ENCODE results near the gene DPP10.
"Not testable (repeated sequence)": the region's sequence is repeated elsewhere in the genome, so short reads cannot be mapped to it uniquely, and the experiment has no call there.

The DPP10 gene

DNA sequence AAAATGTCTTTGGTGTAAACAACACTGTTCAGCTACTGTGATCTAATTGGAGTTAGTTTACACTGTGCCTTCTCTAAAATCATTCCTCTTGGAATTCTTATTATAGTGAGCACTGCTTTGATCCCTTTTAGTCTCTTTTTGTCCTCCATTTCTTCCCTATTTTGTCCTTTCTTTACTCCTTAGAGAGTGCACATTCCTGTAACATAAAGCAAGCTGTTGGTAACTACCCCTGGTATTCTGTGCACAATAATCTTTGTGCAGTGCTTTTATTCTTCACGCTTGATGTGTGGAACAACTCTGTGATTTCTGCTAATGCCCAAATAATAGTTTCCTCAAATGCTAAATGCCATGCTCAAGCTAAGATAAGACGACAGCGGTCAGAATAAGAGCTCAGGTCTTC lies 401.5 kb downstream of the DPP10 start:
- DNase-seq, result no peak

DNA sequence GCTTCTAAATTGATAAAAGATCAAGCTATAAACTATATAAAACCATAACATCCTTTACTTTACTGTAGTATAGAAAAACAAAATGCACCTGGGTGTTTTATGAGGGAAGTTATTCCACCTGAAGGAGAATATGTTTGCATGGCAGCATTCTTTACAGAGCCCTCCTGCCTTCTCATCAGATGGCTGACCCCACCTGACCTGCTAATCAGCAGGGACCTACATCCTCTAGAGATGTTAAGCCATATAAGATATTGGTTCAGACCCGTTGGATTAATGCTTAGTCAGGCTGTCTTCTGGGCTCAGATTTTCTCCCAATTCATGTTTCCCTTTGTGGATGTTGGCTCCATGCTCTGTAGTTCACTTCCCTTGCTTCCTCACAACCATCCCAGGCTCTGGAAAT lies 414.8 kb downstream of the DPP10 start:
- DNase-seq, result no peak

DNA sequence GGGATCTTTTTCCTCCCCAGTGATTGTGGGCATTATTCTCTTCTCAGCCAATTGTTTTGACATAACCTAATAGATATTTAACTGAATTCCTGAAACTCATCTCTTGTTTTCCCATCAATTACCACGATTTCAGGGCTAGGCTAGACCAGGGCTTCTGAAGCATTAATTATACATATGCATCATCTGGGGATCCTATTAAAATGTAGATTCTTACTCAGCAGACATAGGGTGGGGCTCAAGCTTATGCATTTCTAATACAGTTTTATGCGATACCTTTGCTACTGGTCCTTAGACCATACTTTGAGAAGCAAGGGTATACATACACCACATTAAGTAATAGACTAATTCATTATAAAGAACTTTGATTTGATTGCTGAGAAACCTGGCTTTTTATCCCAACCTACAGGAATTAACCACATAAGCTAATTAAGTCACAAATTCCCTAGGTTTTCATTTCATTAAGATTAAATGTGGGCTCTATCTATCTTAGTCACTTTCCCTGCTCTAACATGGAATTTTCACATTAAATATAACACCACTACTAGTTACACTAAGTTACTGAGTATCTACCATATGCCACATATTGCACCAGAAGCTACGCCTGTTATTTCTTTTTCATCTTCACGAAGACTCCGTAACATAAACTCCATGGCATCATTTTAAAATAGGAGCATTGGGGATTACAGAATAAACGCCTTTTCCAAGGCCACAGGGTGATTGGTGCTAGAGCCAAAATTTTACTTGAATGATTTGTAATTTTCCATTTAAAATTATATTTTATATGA lies 417.5 kb downstream of the DPP10 start:
- no peak for DNase-seq

DNA sequence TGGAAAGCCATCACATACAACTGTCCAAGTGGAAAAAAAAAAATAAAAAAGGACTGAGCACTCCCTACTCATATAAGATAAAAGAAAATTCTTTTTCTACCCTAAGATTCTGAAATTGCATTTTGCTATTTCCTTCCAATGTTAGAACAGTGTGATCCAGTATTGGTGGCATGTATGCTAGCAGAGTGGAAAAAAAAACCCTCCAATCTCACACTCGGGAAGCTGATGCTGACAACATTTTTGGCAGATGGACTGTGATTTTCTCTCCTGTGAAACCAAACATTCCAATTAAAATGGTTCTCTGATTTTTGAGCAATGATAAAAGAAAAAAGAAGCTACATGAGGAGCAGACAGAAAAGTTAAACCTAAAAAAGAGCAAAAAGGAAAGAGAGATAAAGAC lies 419.8 kb downstream of the DPP10 start:
- DNase-seq, result no peak

DNA sequence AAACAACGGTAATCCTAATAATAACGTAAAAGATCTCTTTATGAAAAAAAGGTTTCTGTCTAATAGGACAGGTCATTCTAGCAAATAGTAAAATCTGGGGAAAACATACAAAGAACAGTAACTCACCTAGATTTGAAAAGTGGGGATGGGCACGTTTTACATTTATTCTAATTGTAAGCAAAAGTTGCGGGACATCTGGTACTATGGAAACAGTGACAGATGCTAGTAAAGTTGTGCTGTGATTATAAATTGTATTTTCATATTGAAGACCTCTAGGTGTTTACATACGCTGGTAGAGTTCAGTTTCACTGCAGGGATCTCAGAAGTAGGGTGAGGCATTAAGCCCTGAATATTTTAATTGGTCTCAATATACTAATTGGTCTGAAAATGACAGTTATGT lies 422.5 kb downstream of the DPP10 start:
- no peak for DNase-seq

DNA sequence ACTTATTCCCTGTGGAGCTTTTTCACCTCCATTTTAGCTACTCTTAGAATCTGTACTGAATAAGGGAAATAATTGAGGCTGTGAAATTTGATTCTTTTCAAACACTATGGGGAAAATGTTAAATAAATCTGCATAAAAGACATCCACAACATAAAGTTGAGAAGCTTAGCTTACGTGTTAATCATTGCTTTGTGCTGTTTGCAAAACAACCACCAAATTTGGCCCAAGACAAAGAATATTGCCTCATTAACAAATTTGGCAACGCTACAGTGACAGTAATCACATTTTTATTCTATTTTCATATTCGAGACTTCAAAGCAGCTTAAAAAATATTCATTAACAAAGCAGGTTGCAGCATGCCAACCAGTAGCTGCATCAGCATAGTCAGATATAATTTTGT lies 437.6 kb downstream of the DPP10 start:
- no peak for DNase-seq

DNA sequence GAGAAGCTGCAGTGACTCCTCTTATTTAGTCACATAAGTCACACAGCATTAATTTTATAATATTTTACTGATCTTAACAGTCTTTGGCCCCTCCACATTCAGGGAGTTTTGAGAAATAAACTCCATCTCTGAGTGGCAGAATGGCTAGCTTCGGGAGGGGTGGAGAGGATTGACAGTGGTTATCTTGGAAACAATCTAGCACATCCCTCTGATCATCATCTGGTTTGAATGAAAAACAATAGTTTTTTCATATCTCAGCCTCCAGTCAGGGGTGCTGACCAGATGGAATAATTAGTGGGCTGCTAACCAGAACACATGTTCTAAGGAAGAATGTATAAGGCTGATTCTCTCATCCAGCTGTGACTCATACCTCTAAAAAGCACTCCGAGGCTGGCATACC lies 477.5 kb downstream of the DPP10 start:
- DNase-seq, result no peak

DNA sequence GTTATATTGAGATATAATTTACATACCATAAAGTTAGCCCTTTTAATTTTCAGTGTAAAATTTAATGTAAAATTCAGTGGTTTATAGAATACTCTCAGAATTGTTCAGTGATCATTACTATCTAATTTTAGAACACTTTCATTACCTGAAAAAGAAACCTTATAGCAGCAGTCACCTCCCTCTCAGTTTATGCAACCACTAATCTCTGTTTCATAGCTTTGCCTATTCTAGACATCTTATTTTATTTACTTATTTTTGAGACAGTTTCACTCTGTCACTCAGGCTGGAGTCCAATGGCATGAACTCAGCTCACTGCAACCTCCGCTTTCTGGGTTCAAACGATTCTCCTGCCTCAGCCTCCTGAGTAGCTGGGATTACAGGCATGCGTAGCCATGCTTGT lies 479.6 kb downstream of the DPP10 start:
- no peak for DNase-seq

DNA sequence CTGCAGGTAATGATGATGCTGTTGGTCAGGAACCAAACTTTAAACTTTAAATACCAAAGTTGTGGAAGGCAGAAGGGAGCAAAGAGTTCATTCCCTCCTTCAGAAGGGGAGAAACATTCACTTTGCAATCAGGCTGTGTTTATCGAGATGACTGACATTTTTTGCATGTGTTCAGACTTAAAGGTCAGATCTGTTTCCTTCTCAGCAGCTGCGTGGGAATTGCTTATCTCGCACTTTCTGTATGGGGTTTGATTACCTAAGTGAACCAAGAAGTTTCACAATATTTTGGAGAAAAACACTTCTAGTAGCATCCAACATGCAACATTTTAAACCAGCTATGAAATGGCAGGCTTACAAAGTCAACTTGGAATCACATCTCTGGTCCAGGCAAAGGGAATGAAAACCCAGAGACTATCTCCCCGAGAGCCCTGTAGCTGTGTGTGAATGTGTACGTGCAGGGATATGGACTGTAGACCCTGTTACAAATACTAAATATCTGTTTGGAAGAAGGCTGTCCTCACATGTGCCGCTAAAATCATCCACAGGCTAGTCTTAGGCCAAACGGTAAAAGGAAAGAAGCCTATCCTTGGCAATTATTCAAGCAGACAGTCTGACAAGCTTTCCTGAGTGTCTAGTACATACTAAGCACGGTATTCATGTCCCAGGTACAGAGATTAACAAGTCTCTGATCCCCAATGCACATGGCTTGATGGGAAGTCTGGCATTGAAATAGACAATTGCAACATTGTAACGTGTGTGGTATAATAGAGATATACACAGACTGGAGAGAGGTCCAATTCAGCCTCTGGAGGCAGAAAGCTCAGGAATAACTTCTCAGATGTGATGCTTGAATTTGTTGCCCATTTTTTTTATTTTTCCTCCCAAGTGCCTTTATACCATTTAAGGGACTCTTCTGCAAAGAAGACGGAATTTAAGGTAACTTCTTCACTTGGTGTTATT lies 483.1 kb downstream of the DPP10 start:
- no peak for DNase-seq

DNA sequence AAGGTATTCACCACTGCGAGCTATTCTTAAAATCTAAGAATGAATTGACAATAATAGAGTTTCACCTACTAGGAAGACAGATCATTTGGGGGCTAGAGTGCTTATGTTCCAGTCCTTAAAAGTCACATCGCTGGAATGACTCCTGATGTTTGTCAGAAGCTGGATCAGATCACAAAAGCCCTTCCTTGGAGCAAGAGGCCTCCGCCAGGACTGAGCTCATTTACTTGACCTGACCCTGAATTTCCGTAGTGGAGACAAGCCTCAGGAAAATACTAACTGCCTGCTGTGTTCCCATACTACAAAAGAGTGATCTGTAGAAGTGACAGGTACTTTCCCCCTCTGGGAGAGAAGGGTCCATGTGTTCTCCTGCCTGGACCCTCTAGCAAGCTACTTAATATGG lies 483.9 kb downstream of the DPP10 start:
- no peak for DNase-seq

DNA sequence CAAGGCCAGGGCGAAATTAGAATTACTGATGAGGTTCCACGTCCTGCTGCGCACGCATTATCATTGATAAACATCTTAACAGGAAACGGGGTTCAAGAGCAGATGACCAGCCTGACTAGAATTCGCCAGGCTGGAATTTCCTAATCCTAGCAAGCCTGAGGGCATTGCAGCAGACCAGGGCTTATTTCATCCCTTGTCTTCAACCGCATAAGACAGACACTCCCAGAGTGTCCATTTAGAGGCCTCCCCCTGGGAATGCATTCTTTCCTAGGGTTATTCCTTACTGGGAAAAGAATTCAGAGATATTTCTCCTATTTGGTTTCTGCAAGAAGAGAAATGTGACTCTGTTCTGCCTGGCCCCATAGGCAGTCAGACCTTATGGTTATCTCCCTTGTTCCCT lies 486.8 kb downstream of the DPP10 start:
- DNase-seq, result no peak

DNA sequence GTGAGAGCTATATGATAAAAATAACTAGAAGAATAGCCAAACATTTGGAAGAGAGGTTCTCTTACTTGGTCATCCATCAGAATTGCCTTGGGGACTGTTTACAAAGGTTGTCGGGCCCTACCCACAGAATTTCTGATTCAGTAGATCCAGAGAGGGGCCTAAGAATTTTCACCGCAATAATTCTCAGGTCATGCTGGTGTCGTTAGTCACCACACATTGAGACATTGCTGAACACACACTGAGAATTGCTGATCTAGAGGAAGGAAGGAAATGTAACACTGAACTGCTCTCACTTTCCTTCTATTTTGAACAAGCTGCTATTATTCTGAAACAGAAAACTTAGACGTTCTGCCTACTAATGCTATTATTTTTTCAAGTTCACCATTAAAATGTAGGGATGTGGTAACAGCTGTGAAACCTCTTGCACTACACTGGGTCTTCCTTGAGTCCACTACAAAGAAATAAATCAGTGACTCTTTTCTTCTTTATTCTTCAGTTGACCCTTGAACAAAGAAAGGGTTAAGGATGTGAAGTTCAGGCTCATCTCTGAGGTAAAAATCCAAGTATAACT lies 491.3 kb downstream of the DPP10 start:
- no peak for DNase-seq

DNA sequence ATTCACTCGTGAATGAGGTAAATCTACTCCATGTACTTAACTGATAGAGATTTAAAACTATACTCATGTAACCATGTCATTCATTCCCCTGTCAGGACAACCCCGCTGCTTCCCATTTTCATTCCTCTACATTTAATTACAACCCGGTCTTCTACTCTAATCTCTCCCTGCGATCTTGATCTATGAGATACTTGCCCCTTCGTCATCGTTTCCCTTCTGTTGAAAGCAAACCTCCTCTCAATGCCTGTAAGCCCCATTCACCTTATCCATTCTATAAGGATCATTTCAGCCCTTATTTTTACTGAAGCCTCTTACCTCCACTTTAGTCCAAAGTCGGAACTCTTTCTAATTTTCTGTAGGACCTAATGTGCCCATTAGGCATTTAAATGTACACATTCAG lies 492.6 kb downstream of the DPP10 start:
- DNase-seq, result no peak

DNA sequence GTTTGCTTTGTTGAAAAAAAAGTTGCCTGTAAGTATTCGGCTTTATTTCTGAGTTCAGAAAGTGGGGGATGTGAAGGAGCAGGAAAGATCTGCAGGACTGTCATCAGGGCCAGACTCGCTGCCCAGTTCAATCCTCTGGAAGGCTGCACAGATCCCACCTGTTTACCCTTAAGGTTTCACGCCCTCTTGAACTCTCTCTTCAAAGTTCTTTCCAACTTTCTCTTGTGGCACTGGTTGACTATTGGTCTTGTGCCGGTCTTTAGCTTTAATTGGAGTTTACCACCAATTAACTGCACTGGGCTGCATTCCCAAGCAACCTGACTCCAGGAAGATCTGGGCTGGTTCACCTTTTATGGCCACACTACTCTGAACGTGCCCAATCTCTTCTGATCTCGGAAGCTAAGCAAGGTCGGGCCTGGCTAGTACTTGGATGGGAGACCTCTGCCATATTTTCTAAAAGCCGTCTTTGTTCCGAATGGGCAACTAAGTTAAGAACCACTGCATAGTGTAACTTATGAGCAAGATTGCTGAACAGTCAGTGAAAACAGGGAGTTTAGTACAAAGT lies 495.0 kb downstream of the DPP10 start:
- no peak for DNase-seq

DNA sequence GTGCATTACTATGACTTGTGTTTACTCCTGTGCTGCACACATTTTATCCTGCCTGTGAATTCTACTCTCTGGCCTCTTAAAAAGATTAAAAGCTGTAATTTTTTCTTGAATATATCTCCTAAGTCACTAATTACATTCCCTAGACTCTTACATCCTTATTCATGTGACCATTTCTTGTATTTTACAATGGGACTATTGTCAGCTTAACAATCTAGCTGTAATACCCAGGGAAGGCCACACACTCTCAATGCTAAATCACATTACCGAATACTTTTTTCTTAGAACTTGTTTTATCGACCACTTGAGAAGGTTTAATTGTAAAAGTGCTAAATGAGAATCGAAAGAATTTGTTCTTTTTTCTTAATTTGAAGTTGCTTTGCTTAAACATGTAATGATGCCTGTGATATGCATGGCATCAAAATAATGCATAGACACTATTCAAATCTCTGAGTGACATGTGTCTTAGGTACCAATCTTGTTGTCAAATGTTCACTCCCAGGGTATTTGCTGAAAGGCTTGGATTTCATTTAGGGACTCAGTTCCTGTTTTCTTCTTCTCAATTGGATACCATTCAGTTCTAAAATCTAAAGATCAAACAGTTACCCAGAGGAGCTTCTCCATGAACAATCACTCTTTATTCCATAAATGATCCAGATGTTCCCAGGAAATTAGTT lies 498.5 kb downstream of the DPP10 start:
- DNase-seq, result no peak

DNA sequence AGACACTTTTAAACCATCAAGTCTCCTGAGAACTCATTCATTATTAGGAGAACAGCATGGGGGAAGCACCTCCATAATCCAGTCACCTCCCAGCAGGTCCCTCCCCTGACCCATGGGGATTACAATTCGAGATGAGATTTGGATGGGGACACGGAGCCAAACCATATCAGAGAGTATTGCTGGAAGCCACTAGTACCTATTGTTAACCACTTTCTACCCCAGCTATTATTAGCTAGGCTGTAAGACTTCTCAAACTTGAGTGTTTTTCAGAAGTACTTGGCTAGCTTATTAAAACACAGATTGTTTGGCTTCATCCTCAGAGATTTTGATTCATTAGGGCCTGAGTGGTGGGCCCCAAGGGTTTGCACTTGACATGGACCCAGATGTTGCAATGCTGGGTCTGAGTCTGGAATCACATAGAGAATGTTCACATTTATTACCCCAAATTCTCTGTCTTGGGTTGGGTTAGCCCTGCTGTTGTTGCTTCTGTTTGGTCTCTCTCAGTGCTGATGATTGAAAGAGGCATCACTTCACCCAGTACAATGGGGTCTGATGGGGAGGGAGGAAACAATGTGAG lies 506.9 kb downstream of the DPP10 start:
- DNase-seq, result no peak

DNA sequence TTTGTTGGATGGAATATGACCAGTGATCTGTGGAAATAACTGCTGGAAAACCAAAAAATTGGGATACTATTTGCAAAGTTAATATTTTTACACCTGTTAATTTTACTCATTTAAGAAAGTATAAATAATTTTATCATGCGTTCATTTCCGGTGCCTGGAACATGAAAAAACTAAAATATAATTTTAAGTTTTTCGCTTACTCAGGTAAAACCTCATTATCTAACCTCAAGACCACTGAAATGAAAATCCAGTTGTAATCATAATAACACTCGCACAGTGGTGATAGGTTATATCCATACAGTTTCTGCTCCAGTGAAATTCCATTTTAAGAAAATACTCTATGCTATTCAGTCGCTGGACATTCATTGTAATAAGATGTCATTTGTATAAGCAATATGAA lies 517.9 kb downstream of the DPP10 start:
- DNase-seq, result no peak

DNA sequence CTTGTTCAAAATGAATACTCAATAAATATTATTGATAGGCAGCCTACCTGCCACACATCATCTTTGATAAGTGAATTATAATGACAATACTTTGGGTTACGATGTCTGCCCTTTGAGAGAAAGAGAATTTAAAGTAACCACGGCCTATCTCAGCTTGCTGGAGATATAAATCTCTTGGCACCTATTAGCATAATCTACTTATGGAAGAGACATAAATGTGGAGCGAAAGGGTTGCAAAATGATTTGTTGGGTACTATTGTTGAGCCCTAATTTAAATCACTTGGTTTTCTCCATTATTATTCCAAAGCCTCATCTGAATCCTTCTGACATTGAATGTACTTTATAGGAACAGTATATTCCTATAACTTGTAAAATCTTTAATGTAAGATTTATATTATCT lies 520.1 kb downstream of the DPP10 start:
- DNase-seq, result no peak

DNA sequence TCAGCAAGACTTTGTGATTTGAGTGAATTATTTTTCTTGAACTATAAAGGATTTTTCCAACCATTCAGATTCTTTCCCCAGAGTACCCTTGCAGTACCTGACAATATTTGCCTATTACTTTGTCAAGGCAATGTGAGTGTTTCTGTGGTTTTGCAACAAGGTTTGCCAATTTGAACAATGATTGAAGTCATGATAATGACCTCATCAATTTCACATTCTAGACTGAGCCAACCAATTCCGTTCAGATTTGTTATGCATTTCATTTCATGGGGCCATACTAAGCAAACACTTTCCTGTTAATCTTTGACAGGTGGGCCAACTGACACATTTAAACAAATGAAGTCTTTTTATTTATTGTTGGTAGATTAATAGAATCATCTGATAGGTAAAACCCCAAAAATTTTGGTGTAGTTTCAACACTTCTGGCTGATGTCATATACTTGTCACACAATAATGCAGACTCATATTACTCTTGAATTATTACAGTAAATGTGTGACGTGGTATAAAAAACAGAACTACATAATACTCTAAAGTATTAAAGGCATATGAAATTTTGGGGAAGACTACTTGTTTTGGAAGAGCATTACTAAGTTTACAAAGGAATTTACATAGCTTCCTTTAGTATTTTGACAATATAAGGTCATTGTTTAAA lies 526.4 kb downstream of the DPP10 start:
- no peak for DNase-seq

DNA sequence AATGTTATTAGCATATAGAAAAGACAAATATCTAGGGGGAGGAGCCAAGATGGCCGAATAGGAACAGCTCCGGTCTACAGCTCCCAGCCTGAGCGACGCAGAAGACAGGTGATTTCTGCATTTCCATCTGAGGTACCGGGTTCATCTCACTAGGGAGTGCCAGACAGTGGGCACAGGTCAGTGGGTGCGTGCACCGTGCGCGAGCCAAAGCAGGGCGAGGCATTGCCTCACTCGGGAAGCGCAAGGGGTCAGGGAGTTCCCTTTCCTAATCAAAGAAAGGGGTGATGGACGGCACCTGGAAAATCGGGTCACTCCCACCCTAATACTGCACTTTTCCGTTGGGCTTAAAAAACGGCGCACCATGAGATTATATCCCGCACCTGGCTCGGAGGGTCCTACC lies 561.9 kb downstream of the DPP10 start:
- not testable (repeated sequence) for DNase-seq

DNA sequence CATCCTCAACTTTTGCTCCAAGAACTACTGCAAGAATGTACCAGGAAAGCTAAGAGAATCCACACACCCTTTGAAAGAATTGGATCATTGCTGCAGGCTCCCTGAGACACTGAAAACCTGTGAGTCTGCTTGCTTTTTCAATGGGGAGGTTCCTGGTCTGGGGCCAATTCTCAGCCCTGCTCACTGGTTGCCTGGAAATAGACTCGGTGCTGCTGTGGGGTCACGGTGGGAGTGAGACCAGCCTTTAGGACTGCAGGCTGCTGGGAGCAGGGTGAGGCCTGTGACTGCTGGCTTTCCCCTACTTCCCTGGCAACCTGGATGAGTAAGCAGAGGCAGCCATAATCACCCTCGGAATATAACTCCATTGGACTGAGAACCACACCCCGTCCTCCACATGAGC lies 569.3 kb downstream of the DPP10 start:
- DNase-seq, result no peak

DNA sequence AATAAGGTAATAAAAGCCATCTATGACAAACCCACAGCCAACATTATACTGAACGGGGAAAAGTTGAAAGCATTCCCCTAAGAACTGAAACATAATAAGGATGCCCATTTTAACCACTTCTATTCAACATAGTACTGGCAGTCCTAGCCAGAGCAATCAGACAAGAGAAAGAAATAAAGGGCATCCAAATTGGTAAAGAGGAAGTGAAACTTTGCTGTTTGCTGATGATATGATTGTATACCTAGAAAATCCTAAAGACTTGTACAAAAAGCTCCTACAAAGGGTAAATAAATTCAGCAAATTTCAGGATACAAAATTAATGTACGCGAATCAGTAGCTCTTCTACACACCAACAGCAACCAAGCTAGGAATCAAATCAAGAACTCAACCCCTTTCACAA lies 579.6 kb downstream of the DPP10 start:
- DNase-seq, result not testable (repeated sequence)

All from kidney glomerular epithelial cell (primary cell).